Lower leg skin (tissue), 3 donors: ENCODE data around the gene PCCB.

Source experiments
- POLR2A ChIP-seq, 2 donors: fragments of 450-650 bp; IDR thresholded peaks; one replicate each; pipeline ENCODE4 v1.6.1; 2016 to 2017; ENCODE audit warnings: antibody characterized with exemption in 2 of 2, mild to moderate bottlenecking in 1 of 2, moderate library complexity in 1 of 2
- TF ChIP-seq, protein P1 (sequence below), 3 donors: fragments of 450-650 bp; IDR thresholded peaks; one replicate each; pipeline ENCODE4 v1.5.1; 2016; ENCODE audit warnings: antibody characterized with exemption in 3 of 3, mild to moderate bottlenecking in 3 of 3, moderate library complexity in 2 of 3

DNA sequence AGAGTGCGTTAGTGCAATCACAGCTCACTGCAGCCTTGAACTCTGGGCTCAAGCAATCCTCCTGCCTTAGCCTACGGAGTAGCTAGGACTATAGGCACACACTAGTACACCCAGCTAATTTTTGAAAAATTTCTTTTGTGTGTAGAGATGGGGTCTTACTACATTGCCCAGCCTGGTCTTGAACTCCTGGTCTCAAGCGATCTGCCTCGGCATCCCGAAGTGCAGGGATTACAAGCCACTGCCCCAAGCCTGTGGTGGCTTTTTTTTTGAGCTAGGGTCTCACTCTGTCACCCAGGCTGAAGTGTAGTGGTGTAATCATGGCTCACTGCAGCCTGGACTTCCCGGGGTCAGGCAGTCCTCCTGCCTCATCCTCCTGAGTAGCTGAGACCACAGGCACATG, 17.1 kb downstream of the PCCB start:
- TF ChIP-seq POLR2A (IDR thresholded peaks at IDR 0.05) = no peak
- TF ChIP-seq, protein P1, sequence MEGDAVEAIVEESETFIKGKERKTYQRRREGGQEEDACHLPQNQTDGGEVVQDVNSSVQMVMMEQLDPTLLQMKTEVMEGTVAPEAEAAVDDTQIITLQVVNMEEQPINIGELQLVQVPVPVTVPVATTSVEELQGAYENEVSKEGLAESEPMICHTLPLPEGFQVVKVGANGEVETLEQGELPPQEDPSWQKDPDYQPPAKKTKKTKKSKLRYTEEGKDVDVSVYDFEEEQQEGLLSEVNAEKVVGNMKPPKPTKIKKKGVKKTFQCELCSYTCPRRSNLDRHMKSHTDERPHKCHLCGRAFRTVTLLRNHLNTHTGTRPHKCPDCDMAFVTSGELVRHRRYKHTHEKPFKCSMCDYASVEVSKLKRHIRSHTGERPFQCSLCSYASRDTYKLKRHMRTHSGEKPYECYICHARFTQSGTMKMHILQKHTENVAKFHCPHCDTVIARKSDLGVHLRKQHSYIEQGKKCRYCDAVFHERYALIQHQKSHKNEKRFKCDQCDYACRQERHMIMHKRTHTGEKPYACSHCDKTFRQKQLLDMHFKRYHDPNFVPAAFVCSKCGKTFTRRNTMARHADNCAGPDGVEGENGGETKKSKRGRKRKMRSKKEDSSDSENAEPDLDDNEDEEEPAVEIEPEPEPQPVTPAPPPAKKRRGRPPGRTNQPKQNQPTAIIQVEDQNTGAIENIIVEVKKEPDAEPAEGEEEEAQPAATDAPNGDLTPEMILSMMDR (IDR thresholded peaks at IDR 0.05) = no peak
